GM12891 (cell line): ENCODE data around the gene SPATA3.

Source experiments
- DNase-seq: peaks from one replicate; pipeline ENCODE4 v3.0.0; 2011; ENCODE audit warnings: low spot score; ENCODE audit not compliant: insufficient read length
- FAIRE-seq: peaks from 2 replicates; lab custom pipeline; 2011; peaks lifted over from hg19 to GRCh38; lab: Jason Lieb, UNC
- PAX5 ChIP-seq: IDR thresholded peaks from 2 replicates; pipeline ENCODE4 v1.6.1; 2011; ENCODE audit warnings: low read length, moderate library complexity, mild to moderate bottlenecking; ENCODE audit not compliant: insufficient read depth, severe bottlenecking
- POLR2A ChIP-seq: IDR thresholded peaks from 2 replicates; pipeline ENCODE4 v1.6.1; 2011; ENCODE audit warnings: low read depth, low read length, control low read depth
- POLR2AphosphoS5 ChIP-seq: IDR thresholded peaks from 2 replicates; pipeline ENCODE4 v1.6.1; 2011; ENCODE audit warnings: low read depth, low read length, control low read depth
- POU2F2 ChIP-seq: IDR thresholded peaks from 2 replicates; pipeline ENCODE4 v1.6.1; 2011; ENCODE audit warnings: low read depth, mild to moderate bottlenecking, control low read depth, low read length, moderate library complexity
- SPI1 ChIP-seq: IDR thresholded peaks from 2 replicates; pipeline ENCODE4 v1.6.1; 2011; ENCODE audit warnings: low read depth, low read length, control low read depth
- TAF1 ChIP-seq: IDR thresholded peaks from 2 replicates; pipeline ENCODE4 v1.6.1; 2011; ENCODE audit warnings: low read depth, low read length, control low read depth

Gene SPATA3

GRCh38 chr2:230981704-230982103, 14.2 kb upstream of the SPATA3 start:
- TF ChIP-seq POLR2AphosphoS5, result no peak
- no peak for TF ChIP-seq POLR2A
- TF ChIP-seq POU2F2, result no peak
- TF ChIP-seq SPI1, result no peak
- no peak for TF ChIP-seq TAF1
- no peak for TF ChIP-seq PAX5
- no peak for DNase-seq
- no peak for FAIRE-seq

GRCh38 chr2:230982126-230982525, 13.8 kb upstream of the SPATA3 start:
- DNase-seq (no peak), FAIRE-seq (peak; percentile 85)
- TF ChIP-seq PAX5 (no peak), TAF1 (no peak), POLR2AphosphoS5 (no peak), SPI1 (no peak), POU2F2 (no peak), POLR2A (no peak)

- DNase-seq (no peak), FAIRE-seq (no peak)
- TF ChIP-seq TAF1, result no peak; the same call in 1 of the 2 replicates
- TF ChIP-seq POLR2A, result no peak
- TF ChIP-seq POLR2AphosphoS5, result no peak
- TF ChIP-seq SPI1, result no peak
- no peak for TF ChIP-seq PAX5
- TF ChIP-seq POU2F2, result no peak
Observed at GRCh38 chr2:230982528-230982927, 13.4 kb upstream of the SPATA3 start.

DNA sequence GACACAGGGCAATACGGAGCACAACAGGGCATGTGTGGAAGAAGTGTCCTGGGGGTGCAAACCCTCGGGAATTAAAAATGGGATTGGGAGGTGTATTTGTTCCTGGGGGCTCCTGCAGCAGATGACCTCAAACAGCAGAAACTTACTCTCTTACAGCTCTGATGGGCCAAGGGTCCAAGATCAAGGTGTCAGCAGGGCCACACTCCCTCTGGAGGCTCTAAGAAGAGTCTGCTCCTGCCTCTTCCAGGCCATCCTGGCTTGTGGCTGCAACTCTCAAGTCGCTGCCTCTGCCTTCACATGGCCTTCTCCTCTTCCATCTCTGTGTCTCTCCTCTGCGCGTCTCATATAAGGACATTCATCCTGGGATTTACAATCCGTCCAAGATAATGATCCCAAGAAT, 12.4 kb upstream of the SPATA3 start:
- FAIRE-seq (peak; percentile 78), DNase-seq (no peak)
- TF ChIP-seq POLR2A (0 out of 2 replicates have a peak, but pooled peaks have one; percentile 15), SPI1 (no peak)

- DNase-seq, result peak; percentile 62
- peak; percentile 94 for FAIRE-seq
- TF ChIP-seq POU2F2 (peak; percentile 95), POLR2AphosphoS5 (0 out of 2 replicates have a peak, but pooled peaks have one; percentile 39), SPI1 (peak; percentile 52), POLR2A (no peak; the same call in 1 of the 2 replicates), PAX5 (no peak), TAF1 (peak; percentile 69)
Observed at GRCh38 chr2:230984393-230985220, 11.3 kb upstream of the SPATA3 start.

GRCh38 chr2:230985519-230986231, 10.2 kb upstream of the SPATA3 start:
- DNase-seq (no peak), FAIRE-seq (peak; percentile 87)
- TF ChIP-seq TAF1, result no peak
- no peak for TF ChIP-seq SPI1
- no peak for TF ChIP-seq PAX5
- peak; percentile 73 for TF ChIP-seq POLR2AphosphoS5
- peak; percentile 56; the same call in 1 of the 2 replicates for TF ChIP-seq POU2F2
- peak; percentile 46 for TF ChIP-seq POLR2A

DNA sequence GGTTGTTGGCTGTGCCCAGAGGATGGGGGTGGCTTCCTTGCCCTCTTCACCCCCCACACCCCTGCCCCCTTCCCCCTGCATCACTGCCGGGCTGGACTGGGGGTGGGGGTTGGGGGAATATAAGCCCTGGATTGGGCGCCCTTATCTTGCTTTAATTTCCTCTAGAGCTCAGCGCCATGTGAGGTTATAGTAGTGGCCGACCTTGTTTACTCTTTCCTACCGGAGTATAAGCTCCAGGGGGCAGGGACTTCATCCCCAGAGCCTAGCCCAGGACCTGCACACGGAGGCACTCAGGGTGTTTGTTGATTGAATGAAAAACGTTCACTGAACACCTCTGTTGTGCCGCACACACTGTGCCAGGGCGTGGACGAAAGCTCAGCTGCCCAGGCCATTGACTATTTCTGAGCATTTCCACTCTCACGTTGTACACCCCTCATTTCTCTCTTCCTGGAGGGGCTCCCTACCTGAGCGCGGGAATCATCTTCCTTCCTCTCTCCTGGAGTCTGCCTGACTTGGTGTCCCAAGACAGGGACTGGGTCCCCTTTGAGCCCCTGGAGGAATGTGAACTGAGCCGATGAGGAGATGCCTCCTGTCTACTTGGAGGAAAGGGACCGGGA, 9.3 kb upstream of the SPATA3 start:
- DNase-seq (no peak), FAIRE-seq (no peak)
- TF ChIP-seq TAF1 (no peak), PAX5 (no peak), SPI1 (no peak), POLR2A (peak; percentile 14; the same call in 1 of the 2 replicates), POLR2AphosphoS5 (no peak)

DNA sequence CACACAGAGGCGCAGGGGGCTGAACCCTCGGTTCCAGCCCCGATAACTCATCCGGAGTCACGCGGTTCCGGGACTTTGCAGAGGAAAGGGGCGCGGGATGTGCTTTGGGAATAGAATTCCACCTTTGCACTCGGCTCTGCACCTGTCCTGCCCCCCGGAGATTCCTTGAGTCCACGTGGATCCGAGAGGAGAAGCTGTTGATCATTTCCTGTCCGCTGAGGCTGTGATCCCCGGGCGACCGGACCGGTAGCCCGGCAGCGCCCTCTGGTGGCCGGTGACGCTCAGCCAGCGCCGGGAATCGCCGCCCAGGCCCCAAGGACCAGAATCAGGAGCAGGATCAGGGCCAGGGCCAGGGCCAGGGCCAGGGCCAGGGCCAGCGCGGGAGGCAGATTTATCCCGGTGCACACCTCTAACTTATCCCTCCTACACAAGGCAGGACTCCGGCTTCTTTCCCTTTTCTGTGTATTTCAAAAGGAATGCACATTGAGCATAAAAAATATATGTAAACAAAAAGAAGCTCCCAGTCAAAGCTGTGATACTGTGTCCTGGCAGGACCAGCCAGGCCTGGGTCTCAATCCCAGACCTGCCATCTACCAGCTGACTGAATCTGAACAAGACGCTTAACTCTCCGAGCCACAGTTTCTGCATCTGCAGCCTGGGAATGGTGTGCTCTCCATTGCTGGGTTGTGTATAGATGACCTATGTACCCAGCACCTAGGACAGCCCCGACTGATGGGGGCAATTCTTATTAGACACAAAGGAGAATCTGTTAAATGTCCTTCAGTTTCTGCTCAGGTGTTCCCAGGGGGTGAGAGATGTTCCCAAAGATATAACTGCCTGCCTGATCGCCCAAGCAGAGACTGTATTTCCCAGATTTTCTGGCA, 8.5 kb upstream of the SPATA3 start:
- TF ChIP-seq SPI1 (0 out of 2 replicates have a peak, but pooled peaks have one; percentile 26), POU2F2 (no peak), POLR2A (no peak), TAF1 (peak; percentile 30; the same call in 1 of the 2 replicates), PAX5 (no peak), POLR2AphosphoS5 (no peak)
- FAIRE-seq (peak; percentile 91), DNase-seq (peak; percentile 91)

GRCh38 chr2:230989731-230990130, 6.2 kb upstream of the SPATA3 start:
- DNase-seq (no peak), FAIRE-seq (no peak)
- TF ChIP-seq POLR2AphosphoS5 (no peak), PAX5 (no peak), SPI1 (no peak), TAF1 (no peak), POU2F2 (no peak), POLR2A (no peak)
